HG02981 (cell line): ENCODE measurements around the gene RPS27.
"Not testable (repeated sequence)": the region's sequence is repeated elsewhere in the genome, so short reads cannot be mapped to it uniquely, and the experiment has no call there.

ENCODE experiments used
- ATAC-seq: cut with Tn5 transposase; IDR thresholded peaks from one replicate; pipeline ENCODE4 v1.9.1; 2021; ENCODE audit warnings: mild to moderate bottlenecking, moderate library complexity; ENCODE audit not compliant: unreplicated experiment

Gene RPS27

DNA sequence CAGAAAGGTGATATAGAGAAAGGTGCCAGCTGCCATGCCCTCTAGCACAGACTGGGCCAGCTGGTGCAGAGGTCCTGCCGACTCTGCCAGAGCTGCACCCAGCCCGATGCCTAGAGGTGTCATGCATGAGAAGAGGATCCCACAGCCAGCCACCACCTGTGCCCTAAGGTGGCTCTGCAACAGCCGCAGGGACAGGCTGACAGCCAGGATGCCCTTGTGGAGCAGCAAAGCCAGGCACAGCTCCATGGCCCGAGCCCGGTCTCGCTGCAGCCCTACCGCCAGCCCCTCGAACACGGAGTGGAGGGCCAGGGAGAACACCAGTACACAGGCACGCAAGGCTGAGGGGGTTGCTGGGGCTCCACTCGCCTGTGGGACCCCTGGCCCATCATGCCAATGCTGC, 30.4 kb upstream of the RPS27 start:
- no peak for ATAC-seq

DNA sequence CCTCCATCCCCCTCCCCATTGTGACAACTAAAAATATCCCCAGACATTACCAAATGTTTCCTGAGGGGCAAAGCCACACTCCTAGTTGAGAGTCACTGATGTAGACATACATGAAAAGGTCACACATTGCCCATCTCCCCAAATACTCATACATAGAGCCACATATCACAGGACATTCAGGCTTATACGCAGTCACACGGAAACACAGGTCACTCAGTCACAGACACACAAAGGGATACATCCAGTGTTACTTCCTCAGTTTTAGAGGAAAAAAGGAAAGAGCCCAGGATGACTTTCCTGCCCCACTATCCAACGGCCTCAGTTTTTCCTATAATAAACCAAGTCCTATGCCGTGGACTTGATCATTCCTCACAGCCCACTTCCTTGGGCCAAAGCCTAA, 29.1 kb upstream of the RPS27 start:
- no peak for ATAC-seq

DNA sequence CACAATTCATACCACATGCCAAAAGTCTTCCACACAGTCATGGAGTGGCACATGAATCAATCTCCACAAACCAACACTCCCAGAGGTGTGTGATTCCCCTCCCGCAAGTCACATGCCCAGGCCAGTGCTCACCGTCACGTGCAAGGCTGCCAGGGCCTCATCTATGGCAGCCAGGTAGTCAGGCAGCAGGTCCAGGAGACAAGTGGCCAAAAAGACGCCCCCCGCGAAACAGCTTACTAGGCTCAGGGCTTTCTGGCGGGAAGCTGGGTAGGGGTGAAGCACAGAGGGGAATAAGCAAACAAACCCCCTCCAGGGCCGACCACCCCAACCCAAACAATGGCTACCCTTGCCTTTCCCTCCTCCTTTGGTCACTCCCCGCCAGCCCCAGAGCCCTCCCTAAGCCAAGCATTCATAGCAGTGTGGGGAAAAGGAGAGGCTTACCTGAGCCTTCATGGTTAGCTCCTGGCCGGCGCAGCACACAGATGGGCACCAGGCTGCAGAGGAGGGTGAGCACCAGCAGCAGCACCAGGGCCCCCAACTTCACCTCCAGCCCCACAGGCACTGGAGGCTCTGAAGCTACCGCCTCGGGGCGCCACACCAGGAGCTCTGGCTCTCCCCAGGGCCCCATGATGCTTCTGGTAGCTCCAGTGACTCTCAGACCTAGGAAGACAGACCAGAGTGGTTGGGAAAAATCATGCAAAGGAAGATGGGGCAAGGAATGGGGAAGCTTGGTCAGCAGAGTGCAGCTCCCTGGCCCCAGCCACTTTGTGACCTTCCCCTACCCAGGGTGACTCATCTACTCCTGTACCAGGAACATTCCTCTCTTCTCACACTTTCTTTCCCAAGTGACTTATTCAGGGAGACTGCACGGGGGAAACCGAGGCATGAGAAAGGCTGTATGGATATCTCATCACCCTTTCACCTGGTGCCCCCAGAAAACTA, 28.2 kb upstream of the RPS27 start:
- no peak for ATAC-seq

DNA sequence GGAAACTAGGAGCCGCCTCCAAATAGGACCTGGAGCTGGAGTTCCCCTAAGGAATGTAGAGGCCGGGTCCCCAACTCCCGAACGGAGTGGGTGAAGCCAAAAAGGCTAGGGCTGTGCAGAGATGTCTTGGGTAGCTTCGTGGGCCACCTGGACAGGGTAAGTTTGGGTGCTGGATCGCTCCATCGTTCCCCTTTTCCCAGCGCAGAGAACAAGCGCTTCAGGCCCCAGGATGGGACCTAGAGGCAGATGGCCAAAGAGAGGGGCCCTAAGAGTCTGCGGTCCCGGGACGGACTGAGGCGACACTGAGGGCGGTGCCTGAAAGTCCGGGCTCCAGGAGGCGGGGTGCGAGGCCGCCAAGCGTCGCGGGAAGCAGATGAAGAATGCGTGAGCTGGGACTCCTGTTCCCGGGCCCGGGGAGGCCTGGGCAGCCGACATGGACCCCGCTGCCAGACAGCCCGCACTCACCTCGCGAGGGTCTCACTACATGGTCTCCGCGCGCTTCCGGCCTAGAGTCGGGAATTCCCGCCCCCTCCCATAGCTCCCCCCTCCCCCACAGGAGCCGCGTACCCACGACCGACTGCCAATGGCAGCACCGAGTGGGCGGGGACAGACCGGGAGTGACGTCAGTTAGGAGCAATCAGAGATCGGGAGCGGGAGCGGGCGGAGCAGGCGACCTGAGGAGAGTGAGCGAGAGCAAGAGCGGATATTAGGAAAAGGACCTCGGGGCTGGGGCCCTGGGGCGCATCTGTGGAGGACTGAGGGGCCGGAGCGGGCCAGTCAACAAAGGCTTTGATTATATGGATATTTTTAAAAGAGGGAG, 27.3 kb upstream of the RPS27 start, which contains the start of gene SLC39A1:
Gene SLC39A1 (minus strand): TSS at position 508 of the 820 bp plus-strand sequence. CDS start 822 bp downstream, outside the sequence.
- peak; percentile 42 for ATAC-seq

DNA sequence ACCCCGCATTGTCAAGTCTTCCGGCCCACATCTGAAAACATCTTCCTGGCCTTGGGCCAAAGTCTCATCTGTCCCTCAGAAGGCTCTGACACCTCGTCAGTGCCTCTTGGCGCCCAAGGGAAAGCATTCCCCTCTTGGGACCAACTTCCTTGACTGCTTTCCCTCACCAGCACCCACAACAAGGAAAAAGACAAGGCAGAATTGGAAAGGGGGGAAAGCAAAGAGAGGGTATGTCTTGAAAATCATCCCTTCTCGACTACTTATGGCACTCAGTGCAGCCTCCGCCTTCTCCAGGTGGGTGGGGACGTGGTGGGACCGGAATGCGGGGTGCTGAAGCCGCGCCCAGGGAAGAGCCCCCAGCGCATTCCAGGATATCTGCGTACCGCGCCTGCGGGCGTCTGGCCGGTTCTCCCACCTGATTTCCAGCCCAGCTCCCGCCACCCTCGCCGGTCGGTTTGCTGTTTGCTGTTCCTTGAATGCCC, 26.7 kb upstream of the RPS27 start:
- ATAC-seq = no peak

DNA sequence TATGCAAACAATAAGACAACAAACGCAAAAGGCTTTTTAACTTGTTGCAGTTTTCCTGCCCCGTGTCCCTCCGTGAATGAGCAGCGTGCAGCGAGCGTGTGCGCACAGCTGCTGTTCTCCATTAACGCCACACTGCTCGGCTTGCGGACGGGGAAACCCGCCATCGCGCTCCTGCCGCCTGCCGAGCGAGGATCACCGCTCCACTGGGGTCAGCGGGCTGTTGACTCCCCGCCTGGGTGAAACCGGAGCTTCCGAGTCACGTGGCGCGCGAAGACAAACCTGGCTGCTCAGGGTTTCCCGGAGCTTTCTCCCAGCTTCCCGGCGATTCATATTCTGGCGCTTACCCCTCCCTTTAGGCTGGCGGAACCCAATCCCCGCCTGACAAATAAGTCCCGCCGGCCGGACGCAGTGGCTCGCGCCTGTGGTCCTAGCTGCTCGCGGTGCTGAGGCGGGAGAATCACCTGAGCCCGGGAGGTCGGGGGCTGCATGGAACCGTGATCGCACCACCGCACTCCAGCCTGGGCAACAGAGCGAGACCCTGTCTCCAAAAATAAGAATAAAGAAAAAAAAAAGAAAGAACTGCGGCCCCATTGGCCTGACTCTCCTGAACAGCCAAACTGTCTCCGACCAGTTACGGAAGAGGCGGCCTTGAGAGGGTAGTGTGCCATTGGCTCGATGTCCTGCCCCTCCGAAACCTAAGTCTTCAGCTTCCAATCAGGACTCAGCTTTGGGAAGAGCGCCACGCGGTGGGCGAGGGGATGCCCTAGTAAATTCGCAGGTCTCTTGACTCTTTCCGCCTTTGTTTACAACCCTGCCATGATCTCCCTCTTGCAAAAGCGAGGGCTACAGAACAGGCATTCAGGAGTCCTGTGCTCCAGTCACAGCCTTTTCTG, 23.2 kb upstream of the RPS27 start, which contains the start of gene CREB3L4:
Gene CREB3L4 (plus strand): TSS at position 796 of the 893 bp plus-strand sequence. CDS start 624 bp downstream, outside the sequence.
- peak; percentile 77 for ATAC-seq

DNA sequence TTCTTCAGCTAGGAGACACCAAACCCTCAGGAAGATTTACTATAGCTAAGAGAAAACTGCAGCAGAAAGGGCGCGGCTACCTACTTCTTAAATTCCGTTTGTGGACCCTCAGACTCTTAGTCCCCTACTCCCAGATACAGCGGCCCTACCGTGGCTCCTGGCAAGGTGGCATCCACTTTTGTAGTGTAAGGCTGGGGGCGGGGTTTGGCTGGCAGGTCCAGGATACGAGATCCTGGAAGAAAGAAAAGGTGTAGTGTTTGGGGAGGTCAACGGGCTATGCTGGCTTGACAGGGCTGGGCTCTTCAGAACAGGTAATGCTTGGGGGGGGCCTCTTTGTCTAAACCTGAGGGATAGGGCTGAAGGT, 22.6 kb upstream of the RPS27 start:
- no peak for ATAC-seq

DNA sequence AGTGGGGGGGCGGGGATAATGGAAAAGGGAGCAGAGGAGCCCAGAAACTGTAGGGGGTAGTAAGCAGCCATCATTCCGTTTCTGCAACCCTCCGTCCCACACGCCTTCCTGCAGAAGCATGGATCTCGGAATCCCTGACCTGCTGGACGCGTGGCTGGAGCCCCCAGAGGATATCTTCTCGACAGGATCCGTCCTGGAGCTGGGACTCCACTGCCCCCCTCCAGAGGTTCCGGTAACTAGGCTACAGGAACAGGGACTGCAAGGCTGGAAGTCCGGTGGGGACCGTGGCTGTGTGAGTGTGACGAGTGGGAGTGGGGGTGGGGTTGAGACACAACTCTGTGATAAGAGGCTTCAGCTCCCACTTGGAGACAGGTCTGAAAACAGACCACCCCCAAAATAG, 22.2 kb upstream of the RPS27 start:
- no peak for ATAC-seq

DNA sequence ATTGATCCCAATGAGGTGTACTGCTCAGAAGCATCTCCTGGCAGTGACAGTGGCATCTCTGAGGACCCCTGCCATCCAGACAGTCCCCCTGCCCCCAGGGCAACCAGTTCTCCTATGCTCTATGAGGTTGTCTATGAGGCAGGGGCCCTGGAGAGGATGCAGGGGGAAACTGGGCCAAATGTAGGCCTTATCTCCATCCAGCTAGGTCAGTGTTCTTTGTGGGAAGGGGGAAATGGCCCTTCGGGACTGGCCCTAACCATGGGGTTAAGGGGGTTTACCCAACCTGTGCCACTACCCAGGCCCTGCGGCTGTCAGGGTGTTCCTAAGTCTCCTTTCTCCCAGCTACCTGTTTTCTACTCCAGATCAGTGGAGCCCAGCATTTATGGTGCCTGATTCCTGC, 21.6 kb upstream of the RPS27 start:
- ATAC-seq = no peak

DNA sequence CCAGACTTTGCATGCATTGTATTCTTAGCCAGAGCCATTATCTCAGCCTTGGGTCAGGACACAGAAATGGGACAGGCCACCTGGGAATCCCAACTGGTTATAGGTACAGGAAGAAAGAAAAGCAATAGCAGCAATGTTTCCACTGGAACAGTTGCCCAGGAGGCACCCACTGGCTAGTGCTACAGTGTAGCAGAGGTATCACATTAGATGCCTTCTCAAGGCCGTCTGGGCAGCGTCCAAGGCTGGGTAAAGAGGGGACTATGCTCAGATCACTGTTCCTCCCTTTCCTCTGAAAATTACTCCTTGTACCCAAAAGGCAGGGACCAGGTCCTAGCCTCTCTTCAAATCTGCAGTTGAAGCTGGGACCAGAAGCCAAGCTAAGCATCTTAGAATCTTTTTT, 20.2 kb upstream of the RPS27 start:
- no peak for ATAC-seq

DNA sequence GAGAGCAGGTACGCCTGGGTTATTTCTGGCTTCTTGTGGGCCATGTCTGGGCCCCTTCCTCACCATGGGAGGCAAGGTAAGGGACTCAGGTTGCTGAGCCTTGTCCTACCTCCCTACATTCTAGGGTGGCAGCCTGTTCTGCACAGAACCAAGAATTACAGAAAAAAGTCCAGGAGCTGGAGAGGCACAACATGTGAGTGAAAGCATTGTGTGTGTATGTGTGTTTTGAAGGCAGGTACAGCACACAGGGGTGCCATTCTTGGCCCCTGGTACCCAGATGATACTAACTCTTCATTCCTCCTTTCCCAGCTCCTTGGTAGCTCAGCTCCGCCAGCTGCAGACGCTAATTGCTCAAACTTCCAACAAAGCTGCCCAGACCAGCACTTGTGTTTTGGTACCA, 17.5 kb upstream of the RPS27 start:
- no peak for ATAC-seq

DNA sequence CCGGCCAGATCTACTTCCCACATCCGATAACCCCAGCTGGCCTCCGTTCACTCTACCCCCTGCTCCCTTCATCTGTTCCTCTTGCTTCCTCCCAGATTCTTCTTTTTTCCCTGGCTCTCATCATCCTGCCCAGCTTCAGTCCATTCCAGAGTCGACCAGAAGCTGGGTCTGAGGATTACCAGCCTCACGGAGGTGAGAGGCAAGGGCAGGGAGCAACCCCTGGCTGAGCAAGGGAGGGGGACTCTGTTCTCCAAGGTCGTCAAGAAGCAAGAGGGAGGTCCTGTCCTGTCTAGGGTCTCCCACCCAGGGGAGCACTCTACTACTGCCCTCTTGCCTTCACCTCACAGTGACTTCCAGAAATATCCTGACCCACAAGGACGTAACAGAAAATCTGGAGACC, 17.0 kb upstream of the RPS27 start:
- ATAC-seq = no peak

DNA sequence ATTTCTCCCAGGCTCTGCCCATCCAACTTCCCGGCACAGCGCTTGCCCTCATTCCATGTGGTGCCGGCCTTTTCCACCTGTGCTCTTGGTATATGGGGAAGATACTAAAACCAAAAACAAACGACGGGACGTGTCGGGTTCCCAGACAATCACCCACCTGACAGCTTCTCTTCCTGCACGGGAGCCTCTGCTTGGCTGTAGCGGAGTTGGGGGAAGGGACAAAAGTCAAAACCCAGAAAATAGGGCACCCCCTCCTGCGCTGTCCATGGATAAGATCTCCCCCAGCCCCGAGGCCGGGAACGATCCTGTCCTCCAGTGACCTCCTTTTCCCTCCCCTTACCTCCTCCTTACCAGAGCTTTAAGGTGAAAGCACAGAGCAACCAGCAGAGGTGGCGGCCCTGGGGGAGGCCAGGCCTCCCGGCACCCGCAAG, 13.7 kb upstream of the RPS27 start:
- no peak for ATAC-seq

DNA sequence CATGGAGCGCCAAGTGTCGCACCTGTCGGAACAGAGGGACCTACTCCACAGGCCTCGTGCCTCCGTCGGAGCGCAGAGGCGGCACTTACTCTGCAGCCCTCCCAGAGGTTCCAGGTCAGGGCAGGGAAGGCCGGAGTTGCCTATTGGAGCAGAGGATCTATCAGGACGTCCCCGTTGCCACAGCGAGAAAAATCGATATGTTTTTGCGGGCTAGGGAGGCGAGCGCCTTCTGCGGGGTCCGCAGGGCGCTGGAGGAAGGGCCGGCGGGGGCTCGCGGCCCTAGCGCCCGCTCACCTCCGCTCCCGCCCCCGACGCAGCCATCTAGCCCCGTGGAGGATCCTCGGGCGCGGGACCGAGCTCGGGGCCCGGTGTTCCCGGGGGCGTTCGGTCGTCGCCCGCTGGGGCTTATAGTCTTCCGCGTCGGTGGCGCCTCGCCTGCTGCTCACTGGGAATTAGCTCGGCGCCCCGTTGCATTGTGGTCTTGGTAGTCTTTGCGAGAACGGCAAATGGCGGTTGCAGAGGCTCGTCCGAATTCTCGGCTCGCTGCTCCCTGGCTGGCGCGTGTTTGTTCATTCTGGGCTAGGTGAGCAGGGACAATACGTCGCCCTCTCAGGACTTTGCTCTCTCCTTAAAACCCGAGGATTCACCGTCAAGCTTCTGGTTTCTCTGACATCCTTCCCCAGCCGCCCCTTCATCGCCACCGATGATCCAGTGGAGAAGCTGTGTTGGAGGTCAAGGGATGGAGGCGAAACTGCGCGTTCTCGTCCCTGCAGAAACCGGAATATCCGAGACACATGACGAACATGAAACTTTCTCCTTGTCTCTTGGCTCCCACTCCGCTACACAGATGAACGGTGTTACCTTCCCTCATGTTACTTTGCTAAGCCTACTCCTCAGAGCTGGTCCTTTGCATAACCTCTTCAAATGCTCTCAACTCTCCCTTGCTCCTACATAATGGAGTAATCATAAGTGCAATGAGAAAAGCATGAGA, 13.0 kb upstream of the RPS27 start, which contains the start of gene JTB:
Gene JTB (minus strand): TSS at position 425 of the 991 bp plus-strand sequence. CDS start 422 bp downstream, at position 3.
- peak; percentile 79 for ATAC-seq

DNA sequence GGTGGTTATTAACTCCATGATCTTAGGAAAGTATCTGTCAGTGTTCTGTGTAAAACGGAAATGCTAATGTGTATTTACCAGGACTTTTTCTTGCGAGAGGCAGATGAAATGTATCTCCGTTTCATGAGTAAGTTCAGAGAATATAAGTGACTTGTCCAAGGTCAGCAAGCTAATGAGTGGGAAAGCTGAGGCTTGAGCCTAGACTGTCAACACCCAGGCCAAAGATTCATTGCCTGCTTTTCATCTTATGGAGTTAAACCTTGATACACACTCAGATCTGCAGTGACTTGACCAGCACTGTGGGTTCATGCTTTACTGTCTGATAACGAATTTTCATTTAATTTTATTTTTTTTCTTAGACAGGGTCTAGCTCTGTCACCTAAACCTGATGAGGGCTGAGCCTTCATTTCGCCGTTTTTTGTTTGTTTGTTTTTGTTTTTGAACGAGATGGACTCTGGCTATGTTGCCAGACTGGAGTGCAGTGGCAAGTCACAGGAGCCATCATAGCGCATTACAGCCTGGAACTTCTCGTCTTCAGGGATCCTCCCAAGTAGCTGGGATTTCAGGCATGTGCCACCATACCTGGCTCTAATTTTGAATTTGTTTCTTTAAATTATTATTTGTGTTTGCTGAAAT, 12.2 kb upstream of the RPS27 start:
- no peak for ATAC-seq

DNA sequence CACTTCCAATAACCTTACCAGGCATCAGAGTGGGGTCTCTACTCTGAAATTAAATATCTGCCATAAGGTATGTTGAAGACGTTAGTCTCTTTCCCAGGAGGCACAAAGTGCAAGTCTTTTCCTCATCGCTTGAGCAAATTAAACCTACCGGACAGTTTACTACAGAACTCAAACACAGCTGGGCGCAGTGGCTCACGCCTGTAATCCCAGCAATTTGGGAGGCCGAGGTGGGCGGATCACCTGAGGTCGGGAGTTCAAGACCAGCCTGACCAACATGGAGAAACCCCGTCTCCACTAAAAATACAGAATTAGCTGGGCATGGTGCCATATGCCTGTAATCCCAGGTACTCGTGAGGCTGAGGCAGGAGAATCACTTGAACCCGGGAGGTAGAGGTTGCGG, 11.5 kb upstream of the RPS27 start:
- ATAC-seq = not testable (repeated sequence)

DNA sequence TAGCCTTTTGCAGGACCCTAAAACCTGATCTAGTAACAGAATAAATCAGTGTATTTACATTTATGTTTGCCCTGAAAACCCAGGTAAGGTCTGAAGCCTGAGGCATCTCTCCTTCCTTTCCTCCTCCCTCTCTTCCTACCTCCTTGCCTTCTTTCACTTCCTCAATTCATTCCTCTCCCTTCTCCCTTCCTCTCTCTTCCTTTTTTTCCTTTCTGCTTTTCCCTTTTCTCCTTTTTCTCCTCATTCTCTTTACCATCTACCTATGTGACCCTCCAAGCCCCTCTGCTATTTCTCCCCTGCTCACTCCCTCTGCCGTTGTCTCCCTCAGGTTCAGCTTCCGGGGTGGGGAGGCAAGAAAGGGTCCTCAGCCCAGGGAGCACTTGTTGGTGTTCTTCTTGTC, 8.8 kb upstream of the RPS27 start:
- ATAC-seq = not testable (repeated sequence)

DNA sequence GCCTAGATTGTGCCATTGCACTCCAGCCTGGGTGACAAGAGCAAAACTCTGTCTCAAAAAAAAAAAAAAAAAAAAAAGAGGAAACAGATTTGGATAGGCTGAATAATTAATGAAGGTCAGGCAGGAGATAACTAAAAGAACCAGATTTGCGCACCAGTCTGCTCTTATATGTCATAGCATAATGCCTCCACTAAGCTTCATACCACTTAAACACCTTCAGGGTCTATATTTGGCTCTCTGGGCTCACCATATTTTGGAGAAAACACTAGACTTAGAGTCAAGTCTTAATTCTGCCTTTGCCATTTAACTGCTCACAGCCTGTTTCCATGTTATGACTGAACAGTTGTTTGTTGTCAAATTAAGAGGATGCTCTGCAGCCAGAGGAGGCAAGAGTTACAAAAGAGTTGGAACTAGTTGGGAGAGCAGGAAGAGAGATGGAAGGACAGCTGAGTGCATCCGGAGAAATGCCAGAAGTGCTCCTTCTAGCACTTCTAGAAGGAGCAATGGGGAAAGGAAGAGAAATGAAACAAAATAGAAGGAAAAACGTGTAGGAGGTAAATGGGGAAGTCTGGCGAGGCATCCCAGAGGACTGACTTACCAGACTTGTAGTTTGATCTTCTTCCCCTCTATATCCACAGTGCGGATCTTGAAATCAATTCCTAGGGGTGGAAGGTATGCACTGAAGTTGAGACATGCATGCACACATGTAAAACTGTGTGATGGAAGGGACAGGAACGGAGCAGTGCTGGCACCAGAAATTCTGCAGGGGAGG, 6.3 kb upstream of the RPS27 start:
- ATAC-seq = no peak
